ENCODE results near the gene CLEC19A.

DNA sequence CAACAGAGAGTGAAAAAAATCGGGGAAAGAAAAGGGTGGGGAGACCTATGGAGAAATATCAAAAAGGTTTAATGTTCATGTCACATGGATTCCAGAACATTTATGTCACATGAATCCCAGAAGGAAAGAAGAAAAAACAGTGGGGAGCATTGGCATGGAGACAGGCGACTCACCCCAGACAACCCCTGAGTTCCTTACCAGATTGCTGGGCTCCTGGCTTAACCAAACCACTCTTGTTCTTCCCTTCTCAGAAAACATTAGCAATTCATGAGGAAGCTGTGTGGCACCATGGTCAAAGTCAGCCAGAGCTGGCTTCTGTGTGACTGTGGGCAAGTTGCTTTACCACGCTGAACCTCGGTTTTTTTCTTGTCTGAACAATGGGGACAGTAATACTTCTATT, 49.6 kb upstream of the CLEC19A start:
- TF ChIP-seq POLR2AphosphoS5 (IDR thresholded peaks at IDR 0.05; ENCODE audit: low read depth, low read length) (no peak), CTCF (IDR thresholded peaks at IDR 0.05) (no peak), SIN3A (IDR thresholded peaks at IDR 0.05; ENCODE audit: borderline replicate concordance, insufficient read depth, low read depth, low read length) (no peak), REST (IDR thresholded peaks at IDR 0.05; ENCODE audit: insufficient read depth in 1 of 2, low read depth in 2 of 2, low read length in 1 of 2) (no peak)

Measured in Panc1 (cell line).